Left ventricle myocardium inferior (tissue), 1 donor: ENCODE measurements around the gene THOC6. TPM values are rescaled to one million over a fixed set of nuclear protein-coding genes. Genes with fewer than 3 reads are reported as not detected.

Experiments
- DNase-seq: peaks from one replicate; pipeline ENCODE4 v3.0.0-alpha.2; 2020
- H3K27ac ChIP-seq: fragments of 200-600 bp; replicated peaks from 2 replicates; pipeline ENCODE4 v1.8.0; 2021
- H3K27me3 ChIP-seq: fragments of 200-600 bp; 2 replicates; pipeline ENCODE4 v1.8.0; 2021; ENCODE audit warnings: low read depth
- H3K36me3 ChIP-seq: fragments of 200-600 bp; 2 replicates; pipeline ENCODE4 v1.8.0; 2021
- H3K4me1 ChIP-seq: fragments of 200-600 bp; 2 replicates; pipeline ENCODE4 v1.8.0; 2021
- H3K4me3 ChIP-seq: fragments of 200-600 bp; 2 replicates; pipeline ENCODE4 v1.8.0; 2021; ENCODE audit warnings: mild to moderate bottlenecking, moderate library complexity
- H3K9me3 ChIP-seq: fragments of 200-600 bp; replicated peaks from 2 replicates; pipeline ENCODE4 v1.8.0; 2021
- CTCF ChIP-seq: fragments of 200-600 bp; IDR thresholded peaks from 2 replicates; pipeline ENCODE4 v1.8.0; 2021; ENCODE audit warnings: antibody characterized with exemption, mild to moderate bottlenecking, borderline replicate concordance
- intact Hi-C: fragments of 100-400 bp; cut with micrococcal nuclease; formaldehyde crosslinking; loops from one replicate; pipeline ENCODE4 v1.11.0; 2022
- total RNA-seq: library from RNA; stranded (reverse); fragmentation: NEBNext Ultra II Directional; extraction: Animal tissue kit (Norgen Biotek cat#: 25700); gene quantifications from one replicate; pipeline ENCODE4 v1.2.1, GENCODE V29; 2021
- donor health status: DM: no; HTN: yes; CAD: no; lungs with severe emphysema.

The THOC6 gene
- total RNA-seq, 1 donor from 2014 or later: 9.1 TPM

- no peak within 1 kb of the TSS for H3K4me3 ChIP-seq
- intact Hi-C loops: no loop called here
- no peak for TF ChIP-seq CTCF
- peaks cover 43% of the 10 kb centered on the region for H3K4me1 ChIP-seq
- no peak for DNase-seq
- no peaks in the 10 kb centered on the region for H3K9me3 ChIP-seq
- H3K36me3 ChIP-seq: peaks cover 5% of the 10 kb centered on the region
- H3K27me3 ChIP-seq: peaks cover 59% of the 10 kb centered on the region
- no peak within 1 kb of the TSS for H3K27ac ChIP-seq
Observed at GRCh38 chr16:3017794-3018506, 5.9 kb upstream of the THOC6 start, which contains the start of gene CLDN6. TSS of gene CLDN6 (minus strand) at chr16:3018183. CDS start at chr16:3016021, 2,162 bp downstream.

- H3K9me3 ChIP-seq: no peaks in the 10 kb centered on the region
- peak overlapping the region; percentile 83 for H3K4me3 ChIP-seq
- no peak for DNase-seq
- H3K4me1 ChIP-seq: peaks cover 60% of the 10 kb centered on the region
- intact Hi-C loops: no loop called here
- no peak for TF ChIP-seq CTCF
- H3K27ac ChIP-seq: peak overlapping the region; percentile 98
- peaks cover 42% of the 10 kb centered on the region for H3K27me3 ChIP-seq
- H3K36me3 ChIP-seq: peaks cover 5% of the 10 kb centered on the region
Observed at GRCh38 chr16:3019594-3020246, 4.1 kb upstream of the THOC6 start.

- Histone ChIP-seq H3K9me3 (no peaks in the 10 kb centered on the region), H3K4me1 (peaks cover 62% of the 10 kb centered on the region), H3K27ac (peak within 1 kb of the TSS; percentile 98), H3K36me3 (peaks cover 5% of the 10 kb centered on the region), H3K27me3 (peaks cover 37% of the 10 kb centered on the region), H3K4me3 (peak within 1 kb of the TSS; percentile 83)
- TF ChIP-seq CTCF: peak; percentile 31
- intact Hi-C loops: no loop called here
- DNase-seq: peak; percentile 83
Observed at GRCh38 chr16:3020247-3020603, 3.6 kb upstream of the THOC6 start, which contains the start of gene TNFRSF12A. TSS of gene TNFRSF12A (plus strand) at chr16:3020368. CDS start at chr16:3020398, 30 bp downstream.

DNA sequence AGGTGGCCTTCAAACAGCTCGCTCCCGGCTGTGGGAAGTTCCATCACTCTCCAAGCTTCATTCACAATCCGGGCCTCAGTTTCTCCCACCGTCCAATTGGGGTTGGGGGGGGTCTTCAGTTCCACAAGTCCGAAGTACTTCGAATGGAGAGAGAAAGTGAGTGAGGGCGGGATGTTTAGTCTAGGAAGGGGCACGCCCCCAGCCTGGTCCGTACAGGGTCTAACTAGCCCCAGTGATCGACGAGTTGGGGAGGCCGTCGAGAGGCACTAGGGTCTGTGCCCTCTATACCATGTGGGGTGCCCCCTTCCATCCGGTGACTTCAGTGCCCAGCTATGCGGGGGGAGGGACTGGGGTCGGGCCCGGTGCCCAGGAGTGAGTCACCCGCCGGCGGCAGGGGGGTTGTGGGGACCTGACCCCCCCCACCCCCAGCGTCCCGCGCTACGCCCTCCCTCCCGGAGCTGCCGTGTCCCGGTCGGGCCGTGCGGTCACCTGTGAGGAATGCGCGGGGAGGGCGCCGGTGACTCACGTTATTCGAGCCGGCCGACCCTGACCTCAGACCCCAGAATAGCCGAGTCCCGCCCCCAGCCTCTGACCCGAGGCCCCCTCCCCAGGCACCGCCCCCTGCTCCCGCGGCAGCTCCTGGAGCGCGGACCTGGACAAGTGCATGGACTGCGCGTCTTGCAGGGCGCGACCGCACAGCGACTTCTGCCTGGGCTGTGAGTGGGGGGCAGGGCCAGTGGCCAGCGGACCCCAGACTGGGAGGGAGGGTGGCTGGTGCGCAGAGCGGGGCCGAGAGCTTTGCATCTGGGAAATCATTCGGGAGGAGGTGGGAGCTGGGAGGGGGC lies 3.0 kb upstream of the THOC6 start:
- peaks cover 7% of the 10 kb centered on the region for H3K36me3 ChIP-seq
- peaks cover 62% of the 10 kb centered on the region for H3K4me1 ChIP-seq
- TF ChIP-seq CTCF: no peak
- peak overlapping the region; percentile 98 for H3K27ac ChIP-seq
- DNase-seq: peak; percentile 75
- H3K27me3 ChIP-seq: peaks cover 31% of the 10 kb centered on the region
- H3K9me3 ChIP-seq: no peaks in the 10 kb centered on the region
- intact Hi-C loops: no loop called here
- H3K4me3 ChIP-seq: peak overlapping the region; percentile 83

- peaks cover 62% of the 10 kb centered on the region for H3K4me1 ChIP-seq
- peak overlapping the region; percentile 98 for H3K27ac ChIP-seq
- intact Hi-C loops: no loop called here
- peaks cover 15% of the 10 kb centered on the region for H3K36me3 ChIP-seq
- H3K27me3 ChIP-seq: peaks cover 25% of the 10 kb centered on the region
- peak; percentile 84 for DNase-seq
- no peaks in the 10 kb centered on the region for H3K9me3 ChIP-seq
- TF ChIP-seq CTCF: peak; percentile 54
- peak overlapping the region; percentile 83 for H3K4me3 ChIP-seq
Observed at GRCh38 chr16:3021449-3022207, 2.2 kb upstream of the THOC6 start.
